Ascending aorta (tissue), 2 donors: Measurements from ENCODE around the gene POP7. TPM values are rescaled to one million over a fixed set of nuclear protein-coding genes. Genes with fewer than 3 reads are reported as not detected.

Source experiments
- DNase-seq, 2 donors: peaks; one replicate each; pipeline ENCODE4 v3.0.0-alpha.2; 2019; ENCODE audit warnings: low spot score in 2 of 2
- H3K27ac ChIP-seq, 2 donors: fragments of 200-600 bp; sonication (generic); one replicate each; pipeline ENCODE4 v1.5.1; 2016 to 2017; ENCODE audit warnings: mild to moderate bottlenecking in 1 of 2
- H3K27me3 ChIP-seq: fragments of 200-600 bp; sonication (generic); one replicate; pipeline ENCODE4 v1.5.1; 2017
- H3K36me3 ChIP-seq, 2 donors: fragments of 200-600 bp; sonication (generic); one replicate each; pipeline ENCODE4 v1.5.1; 2016
- H3K4me1 ChIP-seq, 2 donors: fragments of 200-600 bp; sonication (generic); one replicate each; pipeline ENCODE4 v1.5.1; 2016 to 2017; ENCODE audit warnings: mild to moderate bottlenecking in 1 of 2
- H3K4me3 ChIP-seq, 2 donors: fragments of 200-600 bp; sonication (generic); one replicate each; pipeline ENCODE4 v1.5.1; 2016 to 2017; ENCODE audit warnings: mild to moderate bottlenecking in 1 of 2
- H3K9me3 ChIP-seq, 2 donors: fragments of 200-600 bp; sonication (generic); one replicate each; pipeline ENCODE4 v1.5.1; 2016
- intact Hi-C: fragments of 100-400 bp; cut with DNase I; formaldehyde crosslinking; loops from one replicate; pipeline ENCODE4 v1.15.1; 2023
- total RNA-seq: library from RNA; depleted of rRNA; stranded (reverse); fragments of >200 nt; gene quantifications from one replicate; pipeline ENCODE4 v1.1.0, GENCODE V29; 2016
- TF ChIP-seq, protein P1 (sequence below), 3 experiments: fragments of 200-600 bp in 2 of 3; fragments of 450-650 bp in 1 of 3; sonication (generic) in 2 of 3; IDR thresholded peaks; one replicate each; pipeline ENCODE4 v1.5.1; 2016 to 2019; ENCODE audit warnings: antibody characterized with exemption in 3 of 3, mild to moderate bottlenecking in 1 of 3, moderate library complexity in 1 of 3

POP7 gene
- total RNA-seq, 1 donor from 2014 or later: 44.0 TPM

DNA sequence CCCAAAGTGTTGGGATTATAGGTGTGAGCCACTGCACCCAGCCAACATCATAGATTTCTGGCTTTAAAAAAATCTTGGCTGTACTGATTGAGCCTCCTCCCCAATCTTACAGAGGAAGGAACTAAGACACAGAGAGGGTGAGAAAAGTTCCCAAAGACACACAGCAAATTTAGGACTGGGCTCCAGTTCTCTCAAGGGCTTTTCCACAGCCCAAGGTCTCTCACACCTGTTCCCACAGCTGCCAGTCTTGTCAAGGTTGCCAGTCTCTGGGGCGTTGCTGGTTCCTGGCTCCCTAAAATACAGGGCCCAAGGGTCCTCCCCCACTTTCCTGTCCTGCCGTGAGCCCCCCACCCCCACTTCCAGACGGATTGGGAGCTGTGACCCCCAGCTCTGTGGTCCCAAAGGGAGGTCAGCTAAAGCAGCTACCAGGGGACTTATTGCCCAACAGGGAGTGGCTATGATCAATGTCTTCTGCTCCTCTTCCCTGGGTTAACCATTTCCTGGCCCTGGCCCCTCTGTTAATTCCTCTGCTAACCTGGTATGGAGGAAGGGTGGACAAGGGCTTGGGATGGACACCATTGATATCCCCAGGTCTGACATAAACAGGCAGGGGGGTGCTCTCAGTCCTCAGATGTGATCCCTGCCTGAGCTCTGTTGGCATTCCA lies 24.3 kb downstream of the POP7 start:
- H3K4me1 ChIP-seq: no peaks in the 10 kb centered on the region
- intact Hi-C loops: no loop called here
- no peaks in the 10 kb centered on the region for H3K27me3 ChIP-seq
- no peak overlapping the region for H3K27ac ChIP-seq
- no peaks in the 10 kb centered on the region for H3K9me3 ChIP-seq
- H3K36me3 ChIP-seq: no peaks in the 10 kb centered on the region
- no peak overlapping the region for H3K4me3 ChIP-seq
- TF ChIP-seq, protein P1, sequence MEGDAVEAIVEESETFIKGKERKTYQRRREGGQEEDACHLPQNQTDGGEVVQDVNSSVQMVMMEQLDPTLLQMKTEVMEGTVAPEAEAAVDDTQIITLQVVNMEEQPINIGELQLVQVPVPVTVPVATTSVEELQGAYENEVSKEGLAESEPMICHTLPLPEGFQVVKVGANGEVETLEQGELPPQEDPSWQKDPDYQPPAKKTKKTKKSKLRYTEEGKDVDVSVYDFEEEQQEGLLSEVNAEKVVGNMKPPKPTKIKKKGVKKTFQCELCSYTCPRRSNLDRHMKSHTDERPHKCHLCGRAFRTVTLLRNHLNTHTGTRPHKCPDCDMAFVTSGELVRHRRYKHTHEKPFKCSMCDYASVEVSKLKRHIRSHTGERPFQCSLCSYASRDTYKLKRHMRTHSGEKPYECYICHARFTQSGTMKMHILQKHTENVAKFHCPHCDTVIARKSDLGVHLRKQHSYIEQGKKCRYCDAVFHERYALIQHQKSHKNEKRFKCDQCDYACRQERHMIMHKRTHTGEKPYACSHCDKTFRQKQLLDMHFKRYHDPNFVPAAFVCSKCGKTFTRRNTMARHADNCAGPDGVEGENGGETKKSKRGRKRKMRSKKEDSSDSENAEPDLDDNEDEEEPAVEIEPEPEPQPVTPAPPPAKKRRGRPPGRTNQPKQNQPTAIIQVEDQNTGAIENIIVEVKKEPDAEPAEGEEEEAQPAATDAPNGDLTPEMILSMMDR (IDR thresholded peaks at IDR 0.05): no peak
- no peak for DNase-seq

DNA sequence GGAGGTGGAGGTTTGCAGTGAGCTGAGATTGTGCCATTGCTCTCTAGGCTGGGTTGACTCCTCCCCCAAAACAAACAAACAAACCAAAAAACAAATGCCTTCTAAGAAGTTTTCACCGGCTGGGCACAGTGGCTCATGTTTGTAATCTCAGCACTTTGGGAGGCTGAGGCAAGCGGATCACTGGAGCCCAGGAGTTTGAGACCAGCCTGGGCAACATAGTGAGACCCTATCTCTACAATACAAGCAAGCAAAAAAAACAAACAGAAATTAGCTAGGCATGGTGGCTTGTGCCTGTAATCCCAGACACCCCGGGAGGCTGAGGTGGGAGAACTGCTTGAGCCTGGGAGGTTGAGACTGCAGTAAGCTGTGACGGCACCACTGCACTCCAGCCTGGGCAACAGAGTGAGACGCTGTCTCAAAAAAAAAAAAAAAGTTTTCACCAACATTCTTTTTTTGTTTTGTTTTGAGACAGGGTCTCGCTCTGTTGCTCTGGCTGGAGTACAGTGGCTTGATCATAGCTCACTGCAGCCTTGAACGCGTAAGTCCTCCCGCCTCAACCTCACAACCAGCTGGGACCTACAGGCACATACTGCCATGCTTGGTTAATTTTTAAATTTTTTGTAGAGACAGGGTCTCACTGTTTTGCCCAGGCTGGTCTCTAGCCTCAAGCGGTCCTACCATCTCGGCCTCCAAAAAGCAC lies 26.2 kb downstream of the POP7 start:
- Histone ChIP-seq H3K9me3 (no peaks in the 10 kb centered on the region), H3K4me1 (no peaks in the 10 kb centered on the region), H3K27me3 (no peaks in the 10 kb centered on the region), H3K36me3 (no peaks in the 10 kb centered on the region), H3K4me3 (no peak overlapping the region), H3K27ac (no peak overlapping the region)
- TF ChIP-seq, protein P1 (IDR thresholded peaks at IDR 0.05): no peak
- intact Hi-C loops: no loop called here
- no peak for DNase-seq

DNA sequence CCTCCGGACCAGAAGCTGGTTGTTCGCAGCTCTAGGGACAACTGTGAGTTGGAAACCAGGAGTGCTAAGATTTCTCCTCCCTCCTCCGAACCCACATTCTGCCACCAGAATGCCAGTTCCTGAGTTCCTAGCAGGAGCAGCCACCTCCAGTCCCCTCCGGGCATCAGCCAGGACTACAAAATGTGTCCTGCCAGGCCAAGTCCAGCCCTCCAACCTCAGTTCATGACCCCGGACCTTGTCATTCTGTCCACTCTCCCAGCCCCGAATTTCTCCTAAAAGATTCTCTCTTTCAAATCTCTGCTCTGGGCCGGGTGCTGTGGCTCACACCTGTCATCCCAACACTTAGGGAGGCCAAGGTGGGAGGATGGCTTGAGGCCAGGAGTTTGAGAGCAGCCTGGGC lies 29.8 kb downstream of the POP7 start:
- Histone ChIP-seq H3K4me3 (no peak overlapping the region), H3K27me3 (no peaks in the 10 kb centered on the region), H3K9me3 (no peaks in the 10 kb centered on the region), H3K36me3 (no peaks in the 10 kb centered on the region), H3K4me1 (no peaks in the 10 kb centered on the region), H3K27ac (no peak overlapping the region)
- intact Hi-C loops: no loop called here
- DNase-seq: no peak
- TF ChIP-seq, protein P1 (IDR thresholded peaks at IDR 0.05): no peak

DNA sequence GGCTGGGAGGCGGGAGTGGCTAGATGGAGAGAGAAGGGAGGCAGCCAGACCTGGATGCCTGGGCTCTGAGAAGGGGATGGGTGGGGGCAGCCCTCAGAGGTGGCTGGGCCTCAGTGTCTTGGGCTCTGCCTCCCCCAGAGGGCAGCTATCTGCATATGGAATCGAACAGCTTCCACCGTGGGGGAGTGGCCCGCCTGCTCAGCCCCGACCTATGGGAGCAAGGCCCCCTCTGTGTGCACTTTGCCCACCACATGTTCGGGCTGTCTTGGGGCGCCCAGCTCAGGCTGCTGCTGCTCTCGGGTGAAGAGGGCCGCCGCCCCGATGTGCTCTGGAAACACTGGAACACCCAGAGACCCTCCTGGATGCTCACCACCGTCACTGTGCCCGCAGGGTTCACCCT lies 30.8 kb downstream of the POP7 start:
- no peaks in the 10 kb centered on the region for H3K9me3 ChIP-seq
- no peaks in the 10 kb centered on the region for H3K4me1 ChIP-seq
- DNase-seq: no peak
- intact Hi-C loops: no loop called here
- no peaks in the 10 kb centered on the region for H3K36me3 ChIP-seq
- H3K4me3 ChIP-seq: no peak overlapping the region
- TF ChIP-seq, protein P1 (IDR thresholded peaks at IDR 0.05): no peak
- H3K27me3 ChIP-seq: no peaks in the 10 kb centered on the region
- H3K27ac ChIP-seq: no peak overlapping the region

DNA sequence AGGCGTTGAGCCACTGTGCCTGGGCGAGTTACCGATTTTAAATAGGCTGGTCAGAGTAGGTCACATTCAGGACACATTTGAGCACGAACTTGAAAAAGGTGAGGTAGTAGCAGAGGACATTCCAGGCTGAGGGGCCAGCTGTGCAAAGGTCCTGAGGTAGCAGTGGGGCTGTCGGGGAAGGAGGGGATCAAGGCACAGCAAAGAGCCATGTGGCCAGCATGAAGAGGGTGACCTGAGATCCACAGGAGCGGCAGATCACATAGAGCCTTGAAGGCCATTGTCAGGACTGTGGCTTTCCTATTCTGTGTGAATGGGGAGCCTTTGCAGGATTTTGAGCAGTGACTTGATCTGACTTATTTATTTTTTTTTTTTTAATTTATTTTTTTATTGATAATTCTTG lies 34.0 kb downstream of the POP7 start:
- intact Hi-C loops: no loop called here
- no peaks in the 10 kb centered on the region for H3K36me3 ChIP-seq
- H3K9me3 ChIP-seq: no peaks in the 10 kb centered on the region
- no peak overlapping the region for H3K4me3 ChIP-seq
- H3K27me3 ChIP-seq: no peaks in the 10 kb centered on the region
- H3K27ac ChIP-seq: no peak overlapping the region
- no peak for DNase-seq
- TF ChIP-seq, protein P1 (IDR thresholded peaks at IDR 0.05): no peak
- no peaks in the 10 kb centered on the region for H3K4me1 ChIP-seq
